Erythroblast (primary cell): Measurements from ENCODE around the gene NUDT4.
"Not testable (repeated sequence)": the region's sequence is repeated elsewhere in the genome, so short reads cannot be mapped to it uniquely, and the experiment has no call there.

Experiments
- GATA1 ChIP-seq: IDR thresholded peaks from 2 replicates; pipeline ENCODE4 v1.6.1; 2011; ENCODE audit warnings: low read depth, mild to moderate bottlenecking, control low read depth, low read length, moderate library complexity
- POLR2A ChIP-seq: IDR thresholded peaks from 2 replicates; pipeline ENCODE4 v1.6.1; 2011; ENCODE audit warnings: mild to moderate bottlenecking, low read length

GRCh38 chr12:93432031-93432430 is 54.3 kb downstream of the NUDT4 start:
- not testable (repeated sequence) for TF ChIP-seq POLR2A, GATA1
